Ishikawa (cell line): Measurements from ENCODE around the gene NCOR2.

ENCODE experiments used
- CREB1 ChIP-seq: IDR thresholded peaks from 2 replicates; pipeline ENCODE4 v1.6.1; 2012; ENCODE audit warnings: low read depth
- EGR1 ChIP-seq: IDR thresholded peaks from 2 replicates; pipeline ENCODE4 v1.6.1; 2012
- EP300 ChIP-seq: IDR thresholded peaks from 2 replicates; pipeline ENCODE4 v1.6.1; 2012; ENCODE audit warnings: borderline replicate concordance
- TAF1 ChIP-seq: IDR thresholded peaks from 2 replicates; pipeline ENCODE4 v1.6.1; 2012; ENCODE audit warnings: low read depth, mild to moderate bottlenecking
- TCF12 ChIP-seq: IDR thresholded peaks from 2 replicates; pipeline ENCODE4 v1.6.1; 2012; ENCODE audit warnings: low read depth
- TEAD4 ChIP-seq: IDR thresholded peaks from 2 replicates; pipeline ENCODE4 v1.6.1; 2012
- TF ChIP-seq, protein P1 (sequence below): IDR thresholded peaks from 2 replicates; pipeline ENCODE4 v1.6.1; 2012; ENCODE audit warnings: low read depth, mild to moderate bottlenecking

DNA sequence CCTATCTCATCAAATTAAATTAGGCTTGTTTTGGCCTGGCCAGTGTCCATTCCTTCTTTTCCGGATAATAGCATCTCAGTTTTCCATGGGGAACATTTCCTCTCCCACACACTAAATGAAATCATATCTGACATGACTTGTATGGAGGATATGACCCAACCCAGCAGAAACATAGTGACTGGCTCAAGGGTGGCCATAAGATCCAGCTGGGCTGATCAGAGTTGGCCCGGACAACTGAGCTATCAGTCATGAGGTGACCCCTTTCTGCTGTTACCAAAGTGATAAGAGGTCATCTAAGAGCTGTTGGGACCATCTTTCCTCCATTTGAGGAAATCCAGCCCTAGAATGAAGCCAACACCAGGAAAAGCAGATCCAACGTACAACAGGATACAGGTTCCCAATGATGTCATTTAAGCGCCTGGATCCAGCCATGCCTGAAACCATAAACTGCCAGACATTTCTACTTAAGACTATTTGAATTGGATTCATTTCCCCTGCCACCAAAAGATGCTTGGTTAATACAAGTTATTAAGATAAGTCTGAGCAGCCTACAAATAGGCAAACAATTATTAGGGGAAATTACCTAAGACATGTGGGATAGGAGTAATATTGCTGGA lies 20.7 kb upstream of the NCOR2 start:
- TF ChIP-seq TEAD4 (no peak), CREB1 (no peak), EP300 (no peak), TAF1 (no peak), EGR1 (no peak), TCF12 (no peak)
- TF ChIP-seq, protein P1, sequence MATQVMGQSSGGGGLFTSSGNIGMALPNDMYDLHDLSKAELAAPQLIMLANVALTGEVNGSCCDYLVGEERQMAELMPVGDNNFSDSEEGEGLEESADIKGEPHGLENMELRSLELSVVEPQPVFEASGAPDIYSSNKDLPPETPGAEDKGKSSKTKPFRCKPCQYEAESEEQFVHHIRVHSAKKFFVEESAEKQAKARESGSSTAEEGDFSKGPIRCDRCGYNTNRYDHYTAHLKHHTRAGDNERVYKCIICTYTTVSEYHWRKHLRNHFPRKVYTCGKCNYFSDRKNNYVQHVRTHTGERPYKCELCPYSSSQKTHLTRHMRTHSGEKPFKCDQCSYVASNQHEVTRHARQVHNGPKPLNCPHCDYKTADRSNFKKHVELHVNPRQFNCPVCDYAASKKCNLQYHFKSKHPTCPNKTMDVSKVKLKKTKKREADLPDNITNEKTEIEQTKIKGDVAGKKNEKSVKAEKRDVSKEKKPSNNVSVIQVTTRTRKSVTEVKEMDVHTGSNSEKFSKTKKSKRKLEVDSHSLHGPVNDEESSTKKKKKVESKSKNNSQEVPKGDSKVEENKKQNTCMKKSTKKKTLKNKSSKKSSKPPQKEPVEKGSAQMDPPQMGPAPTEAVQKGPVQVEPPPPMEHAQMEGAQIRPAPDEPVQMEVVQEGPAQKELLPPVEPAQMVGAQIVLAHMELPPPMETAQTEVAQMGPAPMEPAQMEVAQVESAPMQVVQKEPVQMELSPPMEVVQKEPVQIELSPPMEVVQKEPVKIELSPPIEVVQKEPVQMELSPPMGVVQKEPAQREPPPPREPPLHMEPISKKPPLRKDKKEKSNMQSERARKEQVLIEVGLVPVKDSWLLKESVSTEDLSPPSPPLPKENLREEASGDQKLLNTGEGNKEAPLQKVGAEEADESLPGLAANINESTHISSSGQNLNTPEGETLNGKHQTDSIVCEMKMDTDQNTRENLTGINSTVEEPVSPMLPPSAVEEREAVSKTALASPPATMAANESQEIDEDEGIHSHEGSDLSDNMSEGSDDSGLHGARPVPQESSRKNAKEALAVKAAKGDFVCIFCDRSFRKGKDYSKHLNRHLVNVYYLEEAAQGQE: no peak
